GM12892 (cell line): ENCODE results near the gene CTBP2.

Experiments used
- POLR2A ChIP-seq: IDR thresholded peaks from 2 replicates; pipeline ENCODE4 v1.6.1; 2011; ENCODE audit warnings: low read depth, low read length, control low read depth
- TAF1 ChIP-seq: IDR thresholded peaks from 2 replicates; pipeline ENCODE4 v1.6.1; 2011; ENCODE audit warnings: low read depth, mild to moderate bottlenecking, control low read depth, low read length, borderline replicate concordance

DNA sequence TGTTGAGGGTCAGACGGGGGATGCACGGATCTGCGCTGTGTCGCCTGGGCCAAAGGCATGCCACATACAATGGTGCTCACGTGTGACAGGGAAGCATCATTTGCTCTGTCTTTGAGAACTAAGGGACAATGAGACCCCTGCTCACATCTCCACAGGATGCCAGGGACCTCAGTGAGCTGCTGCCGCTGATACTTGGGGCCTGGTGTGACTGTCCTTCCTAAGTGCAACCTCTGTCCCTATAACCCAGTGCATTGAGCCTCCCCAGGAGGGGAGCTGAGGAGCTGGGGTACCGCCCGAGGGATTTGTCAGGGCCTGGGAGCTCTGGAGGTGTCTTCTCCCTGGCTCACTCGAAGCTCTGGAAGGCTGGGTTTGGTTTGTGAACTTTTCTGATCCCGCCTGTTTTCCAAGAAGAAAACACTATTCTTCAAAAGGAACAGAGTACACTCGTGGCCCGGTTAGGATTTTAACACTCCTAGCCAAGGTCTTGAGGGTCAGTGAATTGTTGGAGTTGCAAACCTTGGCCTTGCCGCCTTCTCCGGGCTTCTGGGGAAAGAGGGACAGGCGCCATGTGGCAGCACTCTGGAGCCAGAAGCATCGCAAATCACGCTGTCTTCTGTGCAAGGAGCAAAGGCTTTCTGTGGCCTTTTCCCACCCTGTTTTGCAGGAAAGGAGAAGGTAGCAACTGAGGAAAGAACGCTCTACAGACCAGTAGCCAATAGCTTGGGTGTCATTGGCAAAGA, 26.2 kb upstream of the CTBP2 start:
- TF ChIP-seq POLR2A, result no peak
- no peak for TF ChIP-seq TAF1
